Fibroblast of mammary gland (primary cell): ENCODE measurements around the gene WWOX.

Experiments
- DNase-seq: peaks from one replicate; pipeline ENCODE4 v3.0.0-alpha.2; 2010; ENCODE audit warnings: low read depth
- H3K4me3 ChIP-seq: 2 replicates; pipeline ENCODE4 v1.5.1; 2011; ENCODE audit warnings: low read depth, mild to moderate bottlenecking, low read length, moderate library complexity; ENCODE audit not compliant: control insufficient read depth
- CTCF ChIP-seq: conservative IDR thresholded peaks from 2 replicates; pipeline ENCODE4 v1.5.1; 2011; ENCODE audit warnings: low read depth, low read length, inconsistent platforms; ENCODE audit not compliant: control insufficient read depth, insufficient read depth

WWOX gene

DNA sequence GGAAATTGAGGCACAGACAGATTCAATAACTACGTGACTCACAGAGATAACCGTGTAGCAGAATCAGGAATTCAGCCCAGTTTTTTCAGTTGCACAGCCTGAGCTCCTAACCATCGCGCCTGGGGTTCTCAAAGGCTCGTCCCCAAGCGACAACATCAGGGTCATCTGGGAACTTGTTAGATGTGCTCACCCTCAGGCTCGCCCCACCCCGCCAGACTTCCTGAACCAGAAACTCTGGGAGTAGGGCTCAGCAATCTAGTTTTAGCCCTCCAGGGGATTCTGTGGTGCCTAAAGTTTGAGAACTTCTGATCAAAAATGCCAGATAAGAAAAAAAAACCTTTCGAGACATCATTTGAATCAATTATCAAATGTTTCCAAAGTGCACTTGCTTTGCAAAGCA, 559.8 kb downstream of the WWOX start:
- no peak for DNase-seq
- TF ChIP-seq CTCF: no peak
- H3K4me3 ChIP-seq: no peak overlapping the region

GRCh38 chr16:78659668-78660217, 560.3 kb downstream of the WWOX start:
- H3K4me3 ChIP-seq: no peak overlapping the region

GRCh38 chr16:78660795-78661194, 561.3 kb downstream of the WWOX start:
- no peak overlapping the region for H3K4me3 ChIP-seq
- DNase-seq: no peak
- no peak for TF ChIP-seq CTCF

More at GRCh38 chr16:78659668-78660217, 560.3 kb downstream of the WWOX start:
- DNase-seq: no peak
- no peak for TF ChIP-seq CTCF

DNA sequence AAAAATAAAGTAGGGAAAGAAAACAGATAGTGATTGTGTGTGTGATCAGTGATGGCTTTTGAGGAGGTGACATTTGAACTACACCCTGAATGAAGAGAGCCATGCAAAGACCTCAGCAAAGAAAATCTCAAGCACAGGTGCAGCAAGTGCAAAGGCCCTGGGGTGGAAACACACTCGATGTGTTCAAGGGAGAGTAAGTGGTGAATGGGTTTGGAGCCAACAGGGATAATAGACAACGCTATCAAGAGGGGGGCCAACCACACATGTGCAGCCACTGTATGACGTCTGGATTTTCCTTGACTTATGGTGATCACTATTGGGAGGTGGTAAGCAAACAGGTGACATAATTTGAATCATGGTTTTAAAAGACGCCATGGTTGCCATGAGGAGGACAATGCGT, 564.2 kb downstream of the WWOX start:
- TF ChIP-seq CTCF: no peak
- DNase-seq: no peak
- no peak overlapping the region for H3K4me3 ChIP-seq

GRCh38 chr16:78664811-78665772, 565.6 kb downstream of the WWOX start:
- peak; percentile 11 for DNase-seq
- no peak for TF ChIP-seq CTCF

DNA sequence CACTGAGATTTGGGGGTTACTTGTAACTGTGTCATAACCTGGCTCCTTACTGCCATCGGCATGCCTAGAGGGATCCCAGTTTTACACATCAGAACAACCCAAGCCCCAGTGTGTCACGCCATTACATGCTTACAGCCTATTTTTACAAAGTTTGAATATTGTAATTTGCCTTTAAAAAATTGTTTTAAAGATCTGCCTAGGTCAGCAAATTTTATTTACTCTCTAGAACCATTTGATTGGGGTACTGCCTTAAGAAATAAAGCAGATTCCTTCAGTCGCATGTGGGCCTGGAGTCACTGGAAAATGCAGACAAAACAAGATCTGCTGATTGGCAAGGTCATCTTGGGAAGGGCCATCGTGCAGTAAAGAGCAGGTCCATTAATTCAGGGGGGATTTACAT, 566.9 kb downstream of the WWOX start:
- no peak for TF ChIP-seq CTCF
- H3K4me3 ChIP-seq: no peak overlapping the region
- no peak for DNase-seq

More at GRCh38 chr16:78664811-78665772, 565.6 kb downstream of the WWOX start:
- H3K4me3 ChIP-seq: no peak overlapping the region
